Activated CD4-positive, alpha-beta T cell treated with anti-CD3 and anti-CD28 coated beads for 24 hours (primary cell): Measurements from ENCODE around the gene PHF3.

Experiments
- DNase-seq, 2 donors: peaks; one replicate each; pipeline ENCODE4 v3.0.0-alpha.2; 2020; ENCODE audit warnings: low read depth in 2 of 2

Gene PHF3

GRCh38 chr6:63635588-63636517 is at the start of gene PHF3:
PHF3 (plus strand) TSS chr6:63635802; CDS start chr6:63646552, 10,750 bp downstream.
- peak; percentile 79 to 83 for DNase-seq

DNA sequence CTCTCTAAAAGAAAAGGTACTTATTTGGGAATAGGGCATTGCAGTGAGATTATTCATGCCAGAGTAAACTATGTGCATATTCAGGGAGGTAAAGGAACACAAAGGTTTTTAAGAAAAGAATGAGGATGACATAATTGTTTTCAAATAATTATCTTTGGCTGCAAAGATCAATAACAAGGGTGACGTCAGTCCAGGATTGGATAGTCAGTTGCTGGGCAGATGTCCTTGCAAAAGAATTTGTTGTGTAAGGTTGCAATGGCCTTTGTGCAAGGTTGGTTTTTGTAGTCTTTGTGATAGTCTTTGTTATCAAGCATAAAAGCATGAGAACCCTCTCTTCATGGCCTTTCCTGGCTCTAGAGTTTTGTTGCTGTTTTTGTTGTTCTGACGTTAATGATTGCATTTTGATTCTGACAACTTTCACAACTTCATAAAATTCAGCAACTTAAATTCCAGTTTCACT is 45.6 kb upstream of the PHF3 start:
- no peak for DNase-seq

- DNase-seq = no peak
These were observed 42.7 kb upstream of the PHF3 start for GRCh38 chr6:63592886-63593285.

DNA sequence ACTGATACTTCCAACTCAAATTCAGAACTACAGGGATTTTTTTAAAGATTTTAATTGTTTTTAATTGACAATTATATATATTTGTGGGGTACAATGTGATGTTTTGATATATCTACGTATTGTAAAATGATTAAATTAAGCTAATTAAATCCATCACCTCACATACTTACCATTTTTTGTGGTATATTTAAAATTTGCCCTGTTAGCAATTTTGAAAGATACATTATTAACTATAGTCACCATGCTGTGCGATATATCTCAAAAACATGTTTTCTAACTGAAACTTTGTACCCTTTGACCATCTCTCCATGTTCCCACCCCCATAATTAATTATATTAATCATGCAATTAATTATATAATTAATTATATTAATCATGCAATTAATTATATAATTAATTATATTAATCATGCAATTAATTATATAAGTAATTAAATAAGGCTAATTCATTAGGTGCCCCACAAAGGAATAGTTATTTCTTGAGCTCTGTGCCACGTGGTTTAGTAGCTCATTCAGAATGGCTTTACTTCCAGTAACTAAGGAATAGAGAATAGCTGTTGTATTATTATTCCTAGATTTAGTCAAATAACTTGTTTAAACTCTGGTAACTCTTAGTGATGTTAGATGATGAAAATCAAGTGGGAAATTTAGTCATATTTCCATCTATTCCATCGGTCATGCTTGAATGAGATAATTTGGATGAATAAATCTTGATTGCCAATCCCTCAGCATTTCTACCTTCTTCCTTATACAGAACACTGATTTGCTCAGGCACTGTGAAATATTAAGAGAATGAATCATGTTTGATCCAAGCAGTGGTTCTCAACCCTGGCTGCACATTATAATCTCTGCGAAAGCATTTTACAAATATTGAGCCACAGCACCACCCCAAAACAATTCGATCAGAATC is 38.2 kb upstream of the PHF3 start:
- DNase-seq = no peak

DNA sequence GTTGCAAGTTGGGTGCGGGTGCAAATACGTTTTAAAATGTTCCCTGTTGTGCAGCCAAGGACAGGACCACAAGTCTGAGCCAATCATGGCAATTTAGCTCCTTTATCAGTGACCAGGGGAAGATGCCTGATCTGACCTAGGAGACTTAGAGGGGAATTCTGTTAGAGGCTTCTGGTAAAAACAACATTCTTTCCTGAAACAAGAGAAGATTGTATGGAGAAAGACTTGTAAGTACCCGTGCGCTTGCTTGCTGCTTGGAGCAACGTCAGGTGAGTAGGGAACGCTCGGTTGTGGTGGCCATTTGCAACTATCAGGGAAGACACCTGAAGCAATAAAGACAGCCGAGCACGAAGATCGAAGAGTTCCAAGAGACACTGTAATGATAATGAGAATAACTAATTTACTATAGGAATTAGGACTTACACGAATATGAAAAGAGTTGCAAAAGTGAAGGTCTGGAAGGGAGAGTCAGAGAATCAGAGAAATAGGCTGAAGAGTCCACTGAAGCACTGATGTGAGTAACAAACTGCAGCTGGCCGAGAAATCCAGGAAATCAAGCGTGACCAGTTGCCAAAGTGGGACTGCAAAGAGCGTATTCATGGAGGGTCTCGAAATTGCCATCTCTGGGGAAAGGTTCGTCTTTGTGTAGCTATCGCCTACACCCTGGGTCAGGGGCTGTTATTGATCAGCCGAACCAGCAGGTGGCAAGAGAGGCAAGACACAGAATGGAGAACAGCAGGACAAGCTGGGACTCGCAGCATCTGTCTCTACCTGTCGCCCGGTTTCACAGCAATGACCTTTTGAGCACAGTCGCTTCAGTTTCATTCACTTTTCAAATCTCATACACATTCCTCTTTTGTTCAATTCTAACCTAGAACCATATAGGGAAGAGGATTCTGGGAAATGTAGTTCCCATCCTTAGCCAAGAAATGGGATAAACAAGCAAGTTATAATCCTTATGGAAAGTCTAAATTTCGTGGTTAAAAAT is 37.3 kb upstream of the PHF3 start:
- peak; percentile 43 to 47 for DNase-seq

GRCh38 chr6:63599243-63599642 is 36.4 kb upstream of the PHF3 start:
- DNase-seq = no peak

GRCh38 chr6:63600136-63600535 is 35.5 kb upstream of the PHF3 start:
- DNase-seq = no peak

DNA sequence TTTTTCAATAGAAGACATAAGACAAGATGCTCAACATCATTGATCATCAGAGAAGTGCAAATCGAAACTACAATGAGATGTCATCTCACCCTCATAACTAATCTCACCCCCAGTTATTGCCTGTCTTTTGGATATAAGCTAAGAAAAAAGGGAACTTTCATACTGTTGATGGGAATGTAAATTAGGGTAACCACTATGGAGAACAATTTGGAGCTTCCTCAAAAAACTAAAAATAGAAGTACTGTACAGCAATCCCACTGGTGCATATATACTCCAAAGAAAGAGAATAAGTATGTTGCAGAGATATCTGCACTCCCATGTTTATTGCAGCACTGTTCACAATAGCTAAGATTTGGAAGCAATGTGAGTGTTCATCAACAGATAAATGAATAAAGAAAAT is 26.4 kb upstream of the PHF3 start:
- DNase-seq = no peak

DNA sequence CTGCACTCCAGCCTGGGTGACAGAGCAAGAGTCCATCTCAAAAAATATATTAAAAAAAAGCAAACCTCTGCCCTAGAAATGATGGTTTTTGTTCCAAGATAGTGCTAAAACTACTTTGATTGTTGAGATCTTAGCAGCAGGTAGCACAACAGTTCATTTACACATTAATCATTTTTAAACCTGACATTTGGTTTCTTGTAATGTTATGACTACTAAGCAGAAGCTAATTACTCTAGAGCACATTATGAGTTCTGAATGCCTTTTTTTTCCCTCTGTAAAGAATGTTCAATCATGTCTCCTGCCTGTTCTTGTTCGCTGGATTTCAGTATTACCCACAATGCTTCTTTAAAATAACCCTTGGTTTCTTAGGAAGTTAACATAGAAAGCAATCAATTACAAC is 24.7 kb upstream of the PHF3 start:
- DNase-seq = no peak

GRCh38 chr6:63611560-63611959 is 24.0 kb upstream of the PHF3 start:
- no peak for DNase-seq

DNA sequence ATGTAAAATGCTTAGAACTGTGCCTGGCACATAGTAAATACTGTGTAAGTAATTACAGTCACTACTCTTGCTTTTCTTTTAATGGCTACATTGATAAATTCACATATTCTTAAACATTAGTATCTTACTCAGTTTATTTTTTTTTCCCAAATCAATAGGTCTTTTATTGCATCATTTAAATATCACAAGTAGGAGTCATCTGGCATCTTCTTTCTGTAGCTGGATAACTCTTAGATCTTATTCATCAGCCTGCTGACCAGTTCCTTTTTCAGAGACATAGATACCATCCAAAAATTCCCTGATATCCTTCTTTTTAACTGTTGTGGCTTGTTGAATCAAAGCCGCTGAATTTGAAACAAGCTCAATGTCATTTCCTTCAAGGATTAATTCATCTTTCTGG is 20.0 kb upstream of the PHF3 start:
- DNase-seq = no peak

DNA sequence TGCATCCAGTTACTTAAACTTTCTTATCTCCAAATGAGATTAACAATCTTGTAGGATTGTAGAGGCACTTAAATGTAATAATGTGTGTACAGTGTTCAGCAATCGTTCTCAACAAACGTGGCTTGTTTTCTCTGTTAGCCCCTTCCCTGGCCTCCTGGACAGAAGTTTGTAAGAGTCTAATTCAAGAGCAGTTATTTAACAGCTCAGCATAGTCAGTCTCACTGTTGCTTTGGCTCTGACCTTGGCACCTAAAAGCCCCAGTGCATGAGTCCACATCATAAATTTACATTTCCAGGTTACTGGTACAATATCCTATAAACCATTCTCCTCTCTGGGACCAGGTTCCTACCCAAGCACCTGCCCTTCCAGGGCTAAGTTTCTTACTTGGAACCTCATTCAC is 11.5 kb upstream of the PHF3 start:
- DNase-seq = no peak

GRCh38 chr6:63630466-63630865 is 5.1 kb upstream of the PHF3 start:
- DNase-seq = no peak

- no peak for DNase-seq
These were observed 972 bp upstream of the PHF3 start for GRCh38 chr6:63634630-63635029.

DNA sequence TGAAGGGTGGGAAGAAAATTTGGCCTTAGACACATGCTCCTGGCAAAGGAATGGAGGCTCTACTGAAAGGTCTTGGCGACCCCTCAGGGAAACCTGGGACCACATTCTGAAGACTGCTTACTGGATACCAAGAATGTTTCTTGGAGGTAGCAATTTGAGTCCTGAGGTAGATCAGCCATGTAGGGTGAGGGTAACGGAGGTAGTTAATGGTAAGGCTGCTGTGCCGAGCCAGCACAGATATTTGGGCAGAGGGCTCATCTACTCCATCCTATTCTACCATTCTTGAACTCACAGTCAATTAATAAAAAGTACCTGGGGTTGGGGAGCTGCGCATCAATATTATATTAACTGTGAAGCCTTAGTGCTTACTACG is 401 bp upstream of the PHF3 start:
- DNase-seq = no peak

DNA sequence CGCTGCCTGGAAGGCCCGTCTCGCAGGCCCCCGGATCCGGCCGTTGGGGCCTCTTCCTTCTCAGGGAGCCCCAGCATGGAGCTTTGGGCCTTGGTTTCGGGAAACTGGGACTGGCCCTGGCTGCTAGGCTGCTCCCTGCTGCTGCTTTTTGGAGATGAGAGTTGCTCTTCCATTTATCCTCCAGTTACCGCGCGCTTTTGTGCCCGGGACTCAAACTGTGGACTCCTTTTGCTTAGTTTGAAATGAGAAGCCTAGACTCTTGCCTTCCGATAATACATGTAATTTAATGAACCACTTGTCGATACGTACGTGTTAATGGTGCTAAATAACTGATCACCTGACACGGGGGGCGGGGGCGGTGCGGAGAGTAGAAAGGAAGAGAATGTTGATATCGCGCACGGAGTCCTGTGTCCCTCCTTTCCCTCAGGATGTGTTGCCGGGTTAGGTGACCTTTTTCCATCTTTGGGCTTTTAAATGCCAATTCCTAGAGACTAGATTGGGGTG is 968 bp downstream of the PHF3 start:
- peak; percentile 23 to 55 for DNase-seq

DNA sequence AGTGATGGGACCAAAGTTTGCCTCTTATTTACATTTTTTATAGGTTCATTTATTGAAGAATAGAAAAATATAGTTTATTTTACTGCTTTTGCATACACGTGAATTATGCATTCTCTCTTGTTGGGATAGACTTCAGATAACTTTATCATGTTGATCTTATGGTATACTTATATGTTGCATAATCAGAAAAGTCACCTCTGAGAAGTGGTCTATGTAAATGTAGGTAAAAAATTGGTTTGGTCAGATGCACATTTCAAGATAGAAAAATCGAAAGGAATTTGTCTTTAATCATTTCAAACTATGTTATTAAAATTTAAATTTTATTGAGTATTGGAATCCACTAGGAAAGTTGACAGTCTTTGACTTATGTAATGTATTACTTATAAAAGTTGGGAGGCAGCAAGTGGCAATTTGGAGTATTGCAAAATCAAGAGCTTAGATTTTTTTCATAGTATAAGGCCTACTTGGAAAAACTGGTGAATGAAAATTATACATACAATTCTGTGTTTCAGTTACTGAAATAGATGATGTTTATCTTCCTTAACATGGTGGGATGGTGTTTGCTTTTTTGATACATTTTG is 2.4 kb downstream of the PHF3 start:
- DNase-seq = no peak

DNA sequence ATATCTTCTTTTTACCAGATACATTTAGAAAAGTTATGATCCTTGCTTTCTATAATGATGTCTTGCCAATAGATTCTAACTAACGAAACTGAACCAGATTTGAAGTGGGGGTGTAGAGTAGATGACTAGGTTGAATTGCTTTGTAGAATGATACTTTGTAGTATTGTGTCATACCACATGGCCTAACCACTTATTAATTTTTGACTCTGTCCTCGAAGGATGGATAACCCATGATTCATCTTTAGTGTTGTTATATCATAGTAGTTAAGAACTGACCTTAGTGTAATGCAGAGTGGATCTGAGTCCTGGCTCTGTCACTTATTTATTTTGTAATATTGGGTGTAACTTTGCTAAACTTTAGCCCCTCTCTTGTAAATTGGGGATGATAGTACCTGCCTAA is 4.5 kb downstream of the PHF3 start:
- DNase-seq = no peak

DNA sequence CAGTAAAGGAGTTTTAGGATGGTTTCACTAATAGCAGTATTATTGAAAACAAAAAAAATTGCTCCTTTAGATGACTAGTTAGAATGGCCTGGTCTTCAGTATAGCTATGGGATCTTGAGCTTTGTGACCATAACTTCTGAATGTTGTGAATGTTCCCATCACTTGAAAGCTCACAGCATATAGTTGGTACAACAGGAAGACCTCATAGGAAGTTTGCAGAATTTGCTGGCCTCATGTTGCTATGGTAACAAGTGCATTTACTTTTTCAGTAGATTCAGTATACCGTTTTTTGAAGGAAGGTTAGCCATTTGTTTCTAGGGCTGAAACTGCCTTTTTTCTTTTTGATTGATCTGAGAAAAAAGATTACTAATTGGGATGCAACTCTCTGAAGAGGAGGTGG is 8.3 kb downstream of the PHF3 start:
- DNase-seq = no peak

- no peak for DNase-seq
These were observed 9.2 kb downstream of the PHF3 start for GRCh38 chr6:63644668-63645326.
